Mesendoderm (in vitro differentiated cells): ENCODE results near the gene ARAP1.

ENCODE experiments used
- DNase-seq: peaks from one replicate; pipeline ENCODE4 v3.0.0; 2013
- H2AK5ac ChIP-seq: 2 replicates; pipeline ENCODE4 v1.6.1; 2013; ENCODE audit warnings: low read length, inconsistent platforms
- H2BK120ac ChIP-seq: 2 replicates; pipeline ENCODE4 v1.6.1; 2013; ENCODE audit warnings: low read depth, mild to moderate bottlenecking, low read length, moderate library complexity, mixed read lengths
- H2BK15ac ChIP-seq: replicated peaks from 2 replicates; pipeline ENCODE4 v1.6.1; 2013; ENCODE audit warnings: low read depth, mild to moderate bottlenecking, moderate library complexity
- H2BK5ac ChIP-seq: 2 replicates; pipeline ENCODE4 v1.6.1; 2013; ENCODE audit warnings: low read length, inconsistent platforms
- H3K18ac ChIP-seq: 2 replicates; pipeline ENCODE4 v1.6.1; 2013; ENCODE audit warnings: mild to moderate bottlenecking, low read length, mixed read lengths
- H3K23ac ChIP-seq: one replicate; pipeline ENCODE4 v1.6.1; 2013; ENCODE audit warnings: low read length
- H3K27ac ChIP-seq: 2 replicates; pipeline ENCODE4 v1.5.1; 2013; ENCODE audit warnings: low read depth, mild to moderate bottlenecking, inconsistent platforms, low read length, moderate library complexity
- H3K27me3 ChIP-seq: 2 replicates; pipeline ENCODE4 v1.6.1; 2013; ENCODE audit warnings: low read length, control low read depth, mild to moderate bottlenecking, inconsistent platforms; ENCODE audit not compliant: insufficient read depth, poor library complexity
- H3K36me3 ChIP-seq: 2 replicates; pipeline ENCODE4 v1.6.1; 2013; ENCODE audit warnings: low read length, inconsistent platforms; ENCODE audit not compliant: control insufficient read depth, insufficient read depth
- H3K4ac ChIP-seq: one replicate; pipeline ENCODE4 v1.6.1; 2013; ENCODE audit warnings: low read depth, mild to moderate bottlenecking, low read length, moderate library complexity
- H3K4me1 ChIP-seq: 2 replicates; pipeline ENCODE4 v1.6.1; 2013; ENCODE audit warnings: low read depth, low read length, inconsistent platforms; ENCODE audit not compliant: control insufficient read depth
- H3K4me2 ChIP-seq: 2 replicates; pipeline ENCODE4 v1.6.1; 2013; ENCODE audit warnings: low read length
- H3K4me3 ChIP-seq: 2 replicates; pipeline ENCODE4 v1.5.1; 2013; ENCODE audit warnings: mild to moderate bottlenecking, low read length
- H3K56ac ChIP-seq: one replicate; pipeline ENCODE4 v1.6.1; 2013; ENCODE audit warnings: low read length
- H3K79me1 ChIP-seq: 2 replicates; pipeline ENCODE4 v1.6.1; 2013; ENCODE audit warnings: low read length, inconsistent platforms
- H3K79me2 ChIP-seq: 2 replicates; pipeline ENCODE4 v1.6.1; 2013; ENCODE audit warnings: mild to moderate bottlenecking, low read length; ENCODE audit not compliant: control insufficient read depth, insufficient read depth
- H3K9ac ChIP-seq: 2 replicates; pipeline ENCODE4 v1.6.1; 2013; ENCODE audit warnings: low read length, inconsistent platforms
- H4K5ac ChIP-seq: one replicate; pipeline ENCODE4 v1.6.1; 2013; ENCODE audit warnings: low read length
- H4K8ac ChIP-seq: one replicate; pipeline ENCODE4 v1.6.1; 2013; ENCODE audit warnings: low read depth, mild to moderate bottlenecking, control low read depth, low read length, moderate library complexity
- WGBS: extraction: QIAGEN DNeasy Blood & Tissue Kit; methylation state at CpG from one replicate; pipeline ENCODE4 v1.1.7; 2013; ENCODE audit warnings: low lambda C conversion rate, missing lambda C conversion rate; ENCODE audit not compliant: insufficient coverage; ENCODE audit errors: extremely low coverage; 5-methylcytosine and 5-hydroxymethylcytosine counted together

Gene ARAP1

GRCh38 chr11:72760539-72761405 lies 8.6 kb upstream of the ARAP1 start:
- H4K5ac ChIP-seq = no peak overlapping the region
- no peak overlapping the region for H3K4me3 ChIP-seq
- H3K4me1 ChIP-seq = no peaks in the 10 kb centered on the region
- H3K9ac ChIP-seq = no peak overlapping the region
- H3K18ac ChIP-seq = no peak overlapping the region
- no peak overlapping the region for H2BK120ac ChIP-seq
- no peaks in the 10 kb centered on the region for H3K36me3 ChIP-seq
- peak; percentile 38 for DNase-seq
- no peak overlapping the region for H3K27ac ChIP-seq
- H2AK5ac ChIP-seq = no peak overlapping the region
- no CpG with 5 or more reads among the region's 8 CpGs for WGBS
- no peak overlapping the region for H2BK5ac ChIP-seq
- no peak overlapping the region for H2BK15ac ChIP-seq
- H4K8ac ChIP-seq = no peak overlapping the region
- no peak overlapping the region for H3K23ac ChIP-seq
- no peaks in the 10 kb centered on the region for H3K79me2 ChIP-seq
- H3K4me2 ChIP-seq = no peak overlapping the region
- H3K79me1 ChIP-seq = no peaks in the 10 kb centered on the region
- H3K4ac ChIP-seq = no peak overlapping the region
- H3K56ac ChIP-seq = no peak overlapping the region
- H3K27me3 ChIP-seq = no peaks in the 10 kb centered on the region

DNA sequence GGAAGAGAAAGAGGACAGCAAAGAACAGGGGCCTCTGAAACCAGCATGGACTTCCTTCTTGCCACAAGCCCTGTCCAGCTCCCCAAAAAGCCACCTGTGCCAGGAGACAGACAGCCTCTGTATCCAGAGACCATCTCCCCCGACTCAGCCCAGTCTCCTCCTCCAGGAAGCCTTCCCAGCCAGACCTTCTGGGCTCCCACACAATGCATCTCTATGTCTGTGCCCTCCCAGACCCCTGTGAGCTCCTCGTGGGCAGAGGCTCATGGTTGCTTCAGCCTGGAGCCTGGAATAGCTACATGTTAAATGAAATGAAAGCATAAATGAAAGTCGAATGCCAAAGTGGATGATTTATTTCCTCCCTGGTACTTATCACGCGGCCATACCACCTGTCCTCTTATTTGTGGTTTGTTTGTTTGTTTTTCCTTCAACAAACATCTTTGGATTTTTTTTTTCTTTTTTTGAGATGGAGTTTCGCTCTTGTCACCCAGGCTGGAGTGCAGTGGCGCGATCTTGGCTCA lies 7.3 kb upstream of the ARAP1 start:
- H2AK5ac ChIP-seq = no peak overlapping the region
- H3K79me1 ChIP-seq = no peaks in the 10 kb centered on the region
- no peak for DNase-seq
- H3K56ac ChIP-seq = no peak overlapping the region
- no peak overlapping the region for H3K4ac ChIP-seq
- no peaks in the 10 kb centered on the region for H3K36me3 ChIP-seq
- no peak overlapping the region for H2BK5ac ChIP-seq
- no peak overlapping the region for H3K23ac ChIP-seq
- H3K18ac ChIP-seq = no peak overlapping the region
- H3K4me3 ChIP-seq = no peak overlapping the region
- H3K4me2 ChIP-seq = no peak overlapping the region
- no peaks in the 10 kb centered on the region for H3K79me2 ChIP-seq
- H4K5ac ChIP-seq = no peak overlapping the region
- no peaks in the 10 kb centered on the region for H3K27me3 ChIP-seq
- H2BK120ac ChIP-seq = no peak overlapping the region
- no peaks in the 10 kb centered on the region for H3K4me1 ChIP-seq
- H2BK15ac ChIP-seq = no peak overlapping the region
- no peak overlapping the region for H3K9ac ChIP-seq
- H3K27ac ChIP-seq = no peak overlapping the region
- no peak overlapping the region for H4K8ac ChIP-seq
- no CpG with 5 or more reads among the region's 8 CpGs for WGBS

- Histone ChIP-seq H2BK120ac (no peak overlapping the region), H3K23ac (no peak overlapping the region), H3K79me2 (no peaks in the 10 kb centered on the region), H4K8ac (no peak overlapping the region), H2BK15ac (no peak overlapping the region), H3K9ac (no peak overlapping the region), H3K4me2 (no peak overlapping the region), H3K4me3 (no peak overlapping the region), H3K27me3 (no peaks in the 10 kb centered on the region), H3K4ac (no peak overlapping the region), H3K27ac (no peak overlapping the region), H3K56ac (no peak overlapping the region), H2AK5ac (no peak overlapping the region), H3K79me1 (no peaks in the 10 kb centered on the region), H2BK5ac (no peak overlapping the region), H4K5ac (no peak overlapping the region), H3K36me3 (no peaks in the 10 kb centered on the region), H3K18ac (no peak overlapping the region), H3K4me1 (no peaks in the 10 kb centered on the region)
- no CpG with 5 or more reads among the region's 17 CpGs for WGBS
- no peak for DNase-seq
These were observed 6.6 kb upstream of the ARAP1 start for GRCh38 chr11:72758690-72759389.

GRCh38 chr11:72758304-72758689 lies 6.1 kb upstream of the ARAP1 start:
- H3K18ac ChIP-seq = no peak overlapping the region
- no peak overlapping the region for H2BK15ac ChIP-seq
- no peak overlapping the region for H3K4me2 ChIP-seq
- no peaks in the 10 kb centered on the region for H3K36me3 ChIP-seq
- H3K79me1 ChIP-seq = no peaks in the 10 kb centered on the region
- no peak overlapping the region for H3K23ac ChIP-seq
- no peaks in the 10 kb centered on the region for H3K79me2 ChIP-seq
- no peak overlapping the region for H3K9ac ChIP-seq
- no peak overlapping the region for H3K56ac ChIP-seq
- H3K4me1 ChIP-seq = no peaks in the 10 kb centered on the region
- H2BK5ac ChIP-seq = no peak overlapping the region
- no peak overlapping the region for H3K27ac ChIP-seq
- no CpG with 5 or more reads among the region's 7 CpGs for WGBS
- H4K8ac ChIP-seq = no peak overlapping the region
- no peak overlapping the region for H4K5ac ChIP-seq
- H3K27me3 ChIP-seq = no peaks in the 10 kb centered on the region
- H3K4ac ChIP-seq = no peak overlapping the region
- no peak overlapping the region for H2AK5ac ChIP-seq
- no peak overlapping the region for H2BK120ac ChIP-seq
- peak; percentile 40 for DNase-seq
- no peak overlapping the region for H3K4me3 ChIP-seq

DNA sequence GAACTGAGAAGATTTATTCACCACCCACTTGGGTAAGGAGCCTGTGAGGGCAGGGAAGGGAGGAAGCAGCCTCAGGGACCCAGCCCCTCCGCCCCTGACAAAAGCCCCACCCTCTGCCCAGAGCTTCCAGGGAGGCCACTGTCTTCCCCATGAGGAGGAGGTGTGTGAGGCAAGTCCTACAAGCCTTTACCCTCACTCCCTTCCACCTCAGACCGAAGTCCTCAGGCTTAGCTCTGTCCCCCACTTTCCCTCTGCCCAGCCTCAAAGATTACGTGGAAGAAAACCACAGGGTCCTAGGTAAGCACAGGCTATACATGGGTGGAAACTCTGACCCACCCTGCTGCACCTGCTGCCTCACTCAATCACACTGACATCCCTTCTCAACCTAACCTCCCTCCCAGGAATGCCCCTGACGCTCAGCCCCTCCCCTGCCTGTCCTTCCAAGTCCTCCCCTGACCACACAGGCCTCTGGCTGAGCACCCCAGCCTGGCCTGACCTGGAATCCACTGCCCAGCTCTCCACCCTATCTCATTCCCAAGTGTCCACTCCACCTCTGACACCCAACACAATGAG lies 3.6 kb upstream of the ARAP1 start:
- Histone ChIP-seq H2BK5ac (no peak overlapping the region), H3K4ac (no peak overlapping the region), H3K4me1 (peaks cover 8% of the 10 kb centered on the region), H4K5ac (no peak overlapping the region), H3K9ac (no peak overlapping the region), H3K79me1 (peaks cover 8% of the 10 kb centered on the region), H3K79me2 (peaks cover 12% of the 10 kb centered on the region), H2BK15ac (no peak overlapping the region), H3K4me3 (no peak overlapping the region), H3K27ac (no peak overlapping the region), H2AK5ac (no peak overlapping the region), H4K8ac (no peak overlapping the region), H3K23ac (no peak overlapping the region), H3K36me3 (no peaks in the 10 kb centered on the region), H3K4me2 (no peak overlapping the region), H3K56ac (no peak overlapping the region), H3K18ac (no peak overlapping the region), H2BK120ac (no peak overlapping the region), H3K27me3 (no peaks in the 10 kb centered on the region)
- no CpG with 5 or more reads among the region's 4 CpGs for WGBS
- no peak for DNase-seq
